ENCODE data around the gene MRPL53.

DNA sequence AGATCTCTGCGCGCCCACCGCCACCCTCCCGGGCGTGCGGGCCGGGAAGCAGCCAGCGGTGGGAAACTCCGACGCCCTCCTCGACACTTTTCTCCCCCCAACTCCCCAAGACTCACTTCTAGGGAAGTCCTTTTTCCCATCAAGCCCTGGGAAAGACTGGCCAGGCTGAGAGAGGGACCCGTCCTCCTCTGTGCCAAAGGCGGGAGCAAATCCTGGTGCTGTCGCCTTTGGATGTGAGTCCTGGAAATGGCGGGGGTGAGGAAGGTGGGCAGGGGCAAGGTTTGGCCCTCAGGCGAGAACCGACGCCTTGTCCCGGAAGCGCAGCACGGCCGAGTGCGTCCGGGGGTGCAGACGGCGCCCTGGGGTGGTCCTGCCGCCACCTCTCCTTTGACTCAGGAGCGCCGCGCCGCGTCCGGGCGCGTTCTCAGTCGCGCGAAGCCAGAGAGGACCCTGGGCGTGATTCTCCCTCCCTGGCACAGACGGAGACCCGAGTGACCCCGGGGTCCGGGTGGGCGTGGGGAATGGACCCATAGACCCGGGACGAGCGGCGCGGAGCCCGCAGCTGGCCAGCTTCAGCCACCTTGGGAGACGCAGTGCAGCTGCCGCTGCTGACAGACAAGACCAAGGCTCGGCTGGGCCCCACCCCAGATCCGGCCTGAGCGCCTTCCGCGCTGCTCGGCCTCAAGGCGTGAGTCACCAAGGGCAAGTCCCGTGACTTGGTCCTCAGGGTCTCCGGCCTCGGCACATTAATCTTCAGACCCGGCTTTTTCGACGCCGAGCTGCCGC is 30.4 kb upstream of the MRPL53 start:
- TF ChIP-seq, protein P1, sequence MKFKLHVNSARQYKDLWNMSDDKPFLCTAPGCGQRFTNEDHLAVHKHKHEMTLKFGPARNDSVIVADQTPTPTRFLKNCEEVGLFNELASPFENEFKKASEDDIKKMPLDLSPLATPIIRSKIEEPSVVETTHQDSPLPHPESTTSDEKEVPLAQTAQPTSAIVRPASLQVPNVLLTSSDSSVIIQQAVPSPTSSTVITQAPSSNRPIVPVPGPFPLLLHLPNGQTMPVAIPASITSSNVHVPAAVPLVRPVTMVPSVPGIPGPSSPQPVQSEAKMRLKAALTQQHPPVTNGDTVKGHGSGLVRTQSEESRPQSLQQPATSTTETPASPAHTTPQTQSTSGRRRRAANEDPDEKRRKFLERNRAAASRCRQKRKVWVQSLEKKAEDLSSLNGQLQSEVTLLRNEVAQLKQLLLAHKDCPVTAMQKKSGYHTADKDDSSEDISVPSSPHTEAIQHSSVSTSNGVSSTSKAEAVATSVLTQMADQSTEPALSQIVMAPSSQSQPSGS (tag by site-specific recombination; IDR thresholded peaks at IDR 0.05; ENCODE audit: low read depth), result no peak
- TF ChIP-seq, protein P2, sequence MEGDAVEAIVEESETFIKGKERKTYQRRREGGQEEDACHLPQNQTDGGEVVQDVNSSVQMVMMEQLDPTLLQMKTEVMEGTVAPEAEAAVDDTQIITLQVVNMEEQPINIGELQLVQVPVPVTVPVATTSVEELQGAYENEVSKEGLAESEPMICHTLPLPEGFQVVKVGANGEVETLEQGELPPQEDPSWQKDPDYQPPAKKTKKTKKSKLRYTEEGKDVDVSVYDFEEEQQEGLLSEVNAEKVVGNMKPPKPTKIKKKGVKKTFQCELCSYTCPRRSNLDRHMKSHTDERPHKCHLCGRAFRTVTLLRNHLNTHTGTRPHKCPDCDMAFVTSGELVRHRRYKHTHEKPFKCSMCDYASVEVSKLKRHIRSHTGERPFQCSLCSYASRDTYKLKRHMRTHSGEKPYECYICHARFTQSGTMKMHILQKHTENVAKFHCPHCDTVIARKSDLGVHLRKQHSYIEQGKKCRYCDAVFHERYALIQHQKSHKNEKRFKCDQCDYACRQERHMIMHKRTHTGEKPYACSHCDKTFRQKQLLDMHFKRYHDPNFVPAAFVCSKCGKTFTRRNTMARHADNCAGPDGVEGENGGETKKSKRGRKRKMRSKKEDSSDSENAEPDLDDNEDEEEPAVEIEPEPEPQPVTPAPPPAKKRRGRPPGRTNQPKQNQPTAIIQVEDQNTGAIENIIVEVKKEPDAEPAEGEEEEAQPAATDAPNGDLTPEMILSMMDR (tag by site-specific recombination; IDR thresholded peaks at IDR 0.05), result no peak; the same call in 1 of the 2 replicates
- TF ChIP-seq SETDB1 (IDR thresholded peaks at IDR 0.05; ENCODE audit: insufficient read length, low read length) (no peak), ZNF704 (tag by site-specific recombination; IDR thresholded peaks at IDR 0.05) (no peak)

All from HEK293 (cell line).